ENCODE results near the gene RORC.

GRCh38 chr1:151837197-151837596, 5.6 kb upstream of the RORC start:
- TF ChIP-seq CTCF (IDR thresholded peaks at IDR 0.05 in 2 of 3, conservative IDR thresholded peaks at IDR 0.05 in 1 of 3; ENCODE audit: borderline replicate concordance in 1 of 3, insufficient read depth in 1 of 3, low read depth in 2 of 3, low read length in 2 of 3): no peak
- no peak for TF ChIP-seq POLR2A (IDR thresholded peaks at IDR 0.05; ENCODE audit: borderline replicate concordance, extremely low read depth, insufficient read depth, insufficient read length)
- TF ChIP-seq EZH2 (IDR thresholded peaks at IDR 0.05): no peak
- TF ChIP-seq ZNF274 (IDR thresholded peaks at IDR 0.05; ENCODE audit: low read depth, low read length): no peak
